ENCODE data around the gene PLIN3. TPM values are rescaled to one million over a fixed set of nuclear protein-coding genes. Genes with fewer than 3 reads are reported as not detected.

PLIN3 gene
- total RNA-seq, 1 experiment from 2014 or later, result 157 TPM

DNA sequence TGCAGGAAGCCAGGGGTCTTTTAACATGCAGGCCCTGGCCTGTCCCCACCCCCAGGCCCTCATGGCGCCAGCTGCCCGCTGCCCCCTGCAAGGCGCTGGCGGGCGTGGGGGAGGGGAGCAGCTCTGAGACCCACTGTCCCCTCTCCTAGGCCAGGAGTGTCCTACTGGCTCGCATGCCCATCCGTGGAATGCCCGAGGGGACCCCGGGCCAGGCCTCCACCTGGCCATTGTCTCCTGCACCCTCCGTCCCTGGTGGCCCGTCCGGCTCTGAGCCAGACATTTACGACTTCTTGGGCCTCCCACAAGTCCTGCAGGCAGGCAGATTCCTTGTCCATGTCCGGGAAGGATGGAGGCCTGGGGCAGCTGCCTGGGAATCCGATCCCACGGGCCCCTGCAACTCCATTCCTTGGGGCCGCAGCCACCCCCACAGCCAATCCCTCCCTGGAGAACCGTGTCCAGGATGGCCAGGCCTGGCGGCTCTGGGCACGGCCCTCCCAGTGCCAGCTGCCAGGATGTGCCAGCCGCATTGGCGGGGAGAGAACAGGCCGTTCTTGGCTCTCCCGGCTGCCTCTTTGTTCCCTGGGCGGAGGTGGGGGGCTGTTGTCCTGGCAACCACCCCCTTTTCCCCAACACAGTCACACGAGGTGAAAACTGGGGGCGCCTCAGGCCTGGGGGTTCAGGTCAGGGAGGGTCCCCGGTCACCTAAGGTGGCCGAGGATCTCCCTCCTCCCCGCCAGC is 10.5 kb upstream of the PLIN3 start:
- in situ Hi-C loops (cut with HindIII; ENCODE audit: low pct_unique_long_range_greater_than_20kb, low sequenced_read_pairs), result no loop called here
- no peaks in the 10 kb centered on the region; the same call in 1 of the 2 replicates for H3K4me1 ChIP-seq (ENCODE audit: control insufficient read depth, insufficient read depth, low read length)
- DNase-seq (ENCODE audit: low read depth, low spot score) (no peak), ATAC-seq (peak; percentile 55)
- intact Hi-C loops (cut with micrococcal nuclease; ENCODE audit: unreplicated experiment), result no loop called here
- no peak overlapping the region for H3K27ac ChIP-seq (ENCODE audit: low read length)
- H3K27me3 ChIP-seq (ENCODE audit: control insufficient read depth, insufficient read depth, low read length), result no peaks in the 10 kb centered on the region
- no peak overlapping the region for H3K4me3 ChIP-seq (ENCODE audit: low read depth in 2 of 2, low read length in 2 of 2)
- CTCF ChIA-PET, result no interaction called here
- no TSS peak for BruUV-seq (replicated peaks)
- no peaks in the 10 kb centered on the region for H3K36me3 ChIP-seq (ENCODE audit: control insufficient read depth, insufficient read depth, low read length)
- POLR2A ChIA-PET, result no interaction called here
- H3K9me3 ChIP-seq (ENCODE audit: control insufficient read depth, insufficient read depth, low read depth, low read length), result no peaks in the 10 kb centered on the region
- TF ChIP-seq, protein P1, sequence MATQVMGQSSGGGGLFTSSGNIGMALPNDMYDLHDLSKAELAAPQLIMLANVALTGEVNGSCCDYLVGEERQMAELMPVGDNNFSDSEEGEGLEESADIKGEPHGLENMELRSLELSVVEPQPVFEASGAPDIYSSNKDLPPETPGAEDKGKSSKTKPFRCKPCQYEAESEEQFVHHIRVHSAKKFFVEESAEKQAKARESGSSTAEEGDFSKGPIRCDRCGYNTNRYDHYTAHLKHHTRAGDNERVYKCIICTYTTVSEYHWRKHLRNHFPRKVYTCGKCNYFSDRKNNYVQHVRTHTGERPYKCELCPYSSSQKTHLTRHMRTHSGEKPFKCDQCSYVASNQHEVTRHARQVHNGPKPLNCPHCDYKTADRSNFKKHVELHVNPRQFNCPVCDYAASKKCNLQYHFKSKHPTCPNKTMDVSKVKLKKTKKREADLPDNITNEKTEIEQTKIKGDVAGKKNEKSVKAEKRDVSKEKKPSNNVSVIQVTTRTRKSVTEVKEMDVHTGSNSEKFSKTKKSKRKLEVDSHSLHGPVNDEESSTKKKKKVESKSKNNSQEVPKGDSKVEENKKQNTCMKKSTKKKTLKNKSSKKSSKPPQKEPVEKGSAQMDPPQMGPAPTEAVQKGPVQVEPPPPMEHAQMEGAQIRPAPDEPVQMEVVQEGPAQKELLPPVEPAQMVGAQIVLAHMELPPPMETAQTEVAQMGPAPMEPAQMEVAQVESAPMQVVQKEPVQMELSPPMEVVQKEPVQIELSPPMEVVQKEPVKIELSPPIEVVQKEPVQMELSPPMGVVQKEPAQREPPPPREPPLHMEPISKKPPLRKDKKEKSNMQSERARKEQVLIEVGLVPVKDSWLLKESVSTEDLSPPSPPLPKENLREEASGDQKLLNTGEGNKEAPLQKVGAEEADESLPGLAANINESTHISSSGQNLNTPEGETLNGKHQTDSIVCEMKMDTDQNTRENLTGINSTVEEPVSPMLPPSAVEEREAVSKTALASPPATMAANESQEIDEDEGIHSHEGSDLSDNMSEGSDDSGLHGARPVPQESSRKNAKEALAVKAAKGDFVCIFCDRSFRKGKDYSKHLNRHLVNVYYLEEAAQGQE (IDR thresholded peaks at IDR 0.05; ENCODE audit: insufficient read depth in 1 of 2, low read depth in 2 of 2, low read length in 1 of 2), result no peak
- no peak for TF ChIP-seq SIN3A (IDR thresholded peaks at IDR 0.05; ENCODE audit: borderline replicate concordance, insufficient read depth, low read depth, low read length)
- TF ChIP-seq POLR2AphosphoS5 (IDR thresholded peaks at IDR 0.05; ENCODE audit: low read depth, low read length), result no peak
- TF ChIP-seq TCF7L2 (IDR thresholded peaks at IDR 0.05; ENCODE audit: low read depth, low read length), result no peak
- TF ChIP-seq, protein P2, sequence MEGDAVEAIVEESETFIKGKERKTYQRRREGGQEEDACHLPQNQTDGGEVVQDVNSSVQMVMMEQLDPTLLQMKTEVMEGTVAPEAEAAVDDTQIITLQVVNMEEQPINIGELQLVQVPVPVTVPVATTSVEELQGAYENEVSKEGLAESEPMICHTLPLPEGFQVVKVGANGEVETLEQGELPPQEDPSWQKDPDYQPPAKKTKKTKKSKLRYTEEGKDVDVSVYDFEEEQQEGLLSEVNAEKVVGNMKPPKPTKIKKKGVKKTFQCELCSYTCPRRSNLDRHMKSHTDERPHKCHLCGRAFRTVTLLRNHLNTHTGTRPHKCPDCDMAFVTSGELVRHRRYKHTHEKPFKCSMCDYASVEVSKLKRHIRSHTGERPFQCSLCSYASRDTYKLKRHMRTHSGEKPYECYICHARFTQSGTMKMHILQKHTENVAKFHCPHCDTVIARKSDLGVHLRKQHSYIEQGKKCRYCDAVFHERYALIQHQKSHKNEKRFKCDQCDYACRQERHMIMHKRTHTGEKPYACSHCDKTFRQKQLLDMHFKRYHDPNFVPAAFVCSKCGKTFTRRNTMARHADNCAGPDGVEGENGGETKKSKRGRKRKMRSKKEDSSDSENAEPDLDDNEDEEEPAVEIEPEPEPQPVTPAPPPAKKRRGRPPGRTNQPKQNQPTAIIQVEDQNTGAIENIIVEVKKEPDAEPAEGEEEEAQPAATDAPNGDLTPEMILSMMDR (IDR thresholded peaks at IDR 0.05), result no peak

DNA sequence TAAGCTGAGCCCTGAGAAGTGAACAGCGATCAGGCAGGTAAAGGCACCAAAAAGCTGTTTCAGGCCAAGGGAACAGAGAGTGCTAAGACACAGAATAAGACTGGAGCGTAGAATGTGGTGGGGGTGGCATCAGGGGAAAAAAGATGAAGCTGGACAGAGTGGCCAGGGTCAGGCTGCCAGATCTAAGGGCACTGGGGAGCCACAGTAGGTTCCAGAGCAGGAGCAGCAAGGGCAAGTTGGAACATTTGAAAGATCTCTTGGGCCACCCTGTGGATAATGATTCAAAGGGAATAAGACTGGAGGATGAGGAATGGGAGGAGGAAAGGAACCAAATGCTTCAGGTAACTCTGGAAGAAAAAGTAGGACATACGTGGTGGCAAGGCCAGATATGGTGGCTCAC is 6.5 kb upstream of the PLIN3 start:
- in situ Hi-C loops (cut with HindIII; ENCODE audit: low pct_unique_long_range_greater_than_20kb, low sequenced_read_pairs) (no loop called here), intact Hi-C loops (cut with micrococcal nuclease; ENCODE audit: unreplicated experiment) (loop anchor here (5.0 kb wide), 1 partner anchor 158 kb away; no protein-coding TSS in a partner anchor)
- DNase-seq (ENCODE audit: low read depth, low spot score) (no peak), ATAC-seq (no peak)
- TF ChIP-seq POLR2AphosphoS5 (IDR thresholded peaks at IDR 0.05; ENCODE audit: low read depth, low read length) (no peak), TCF7L2 (IDR thresholded peaks at IDR 0.05; ENCODE audit: low read depth, low read length) (no peak), SIN3A (IDR thresholded peaks at IDR 0.05; ENCODE audit: borderline replicate concordance, insufficient read depth, low read depth, low read length) (no peak)
- TF ChIP-seq, protein P2 (IDR thresholded peaks at IDR 0.05), result no peak
- TF ChIP-seq, protein P1 (IDR thresholded peaks at IDR 0.05; ENCODE audit: insufficient read depth in 1 of 2, low read depth in 2 of 2, low read length in 1 of 2), result no peak
- Histone ChIP-seq H3K9me3 (ENCODE audit: control insufficient read depth, insufficient read depth, low read depth, low read length) (no peaks in the 10 kb centered on the region), H3K4me1 (ENCODE audit: control insufficient read depth, insufficient read depth, low read length) (peaks cover 14% of the 10 kb centered on the region), H3K4me3 (ENCODE audit: low read depth in 2 of 2, low read length in 2 of 2) (no peak overlapping the region), H3K27me3 (ENCODE audit: control insufficient read depth, insufficient read depth, low read length) (no peaks in the 10 kb centered on the region), H3K27ac (ENCODE audit: low read length) (no peak overlapping the region), H3K36me3 (ENCODE audit: control insufficient read depth, insufficient read depth, low read length) (no peaks in the 10 kb centered on the region)
- CTCF ChIA-PET, result interaction anchor here (4.2 kb wide), 1 partner anchor 38 kb away, joined by 24 read pairs; no protein-coding TSS in a partner anchor
- no TSS peak for BruUV-seq (replicated peaks)
- POLR2A ChIA-PET, result no interaction called here

Measured in Panc1 (cell line).